Panc1 (cell line): ENCODE results near the gene COL4A2. TPM values are rescaled to one million over a fixed set of nuclear protein-coding genes. Genes with fewer than 3 reads are reported as not detected.

Source experiments
- ATAC-seq: fragments of 200-7000 bp; cut with Tn5 transposase; 2 replicates; pipeline ENCODE4 v1.9.1; 2020; ENCODE audit warnings: mild to moderate bottlenecking, moderate library complexity
- BruUV-seq: library from RNA; stranded (reverse); fragments of 400-500 nt; replicated peaks from 2 replicates; lab custom pipeline; 2021; lab: Mats Ljungman, UMichigan
- CTCF ChIA-PET: fragments of 300-600 bp; sonication (Branson Sonifier 250); formaldehyde crosslinking; loops from one replicate; lab custom pipeline; 2022; ENCODE audit warnings: antibody characterized with exemption; lab: Charles Lee
- POLR2A ChIA-PET: fragments of 300-600 bp; sonication (Branson Sonifier 250); formaldehyde crosslinking; loops from one replicate; lab custom pipeline; 2022; ENCODE audit warnings: antibody characterized with exemption; lab: Charles Lee
- DNase-seq: peaks from one replicate; pipeline ENCODE4 v3.0.0-alpha.2; 2010; ENCODE audit warnings: low read depth, low spot score
- H3K27ac ChIP-seq: 2 replicates; pipeline ENCODE4 v1.5.1; 2011; ENCODE audit warnings: mild to moderate bottlenecking, low read length, inconsistent platforms
- H3K27me3 ChIP-seq: fragments of 200-500 bp; sonication (Bioruptor generic); 2 replicates; pipeline ENCODE4 v1.6.0; 2014; ENCODE audit warnings: low read length, inconsistent platforms; ENCODE audit not compliant: control insufficient read depth, insufficient read depth
- H3K36me3 ChIP-seq: fragments of 200-500 bp; sonication (Bioruptor generic); 2 replicates; pipeline ENCODE4 v1.5.1; 2014; ENCODE audit warnings: inconsistent platforms, mild to moderate bottlenecking, low read length, moderate library complexity; ENCODE audit not compliant: control insufficient read depth, insufficient read depth
- H3K4me1 ChIP-seq: 2 replicates; pipeline ENCODE4 v1.5.1; 2011; ENCODE audit warnings: inconsistent platforms, mild to moderate bottlenecking, low read length, moderate library complexity; ENCODE audit not compliant: control insufficient read depth, insufficient read depth
- H3K4me3 ChIP-seq, 2 experiments: 2 replicates each; pipeline ENCODE4 v1.5.1; 2011 to 2012; ENCODE audit warnings: low read depth in 2 of 2, low read length in 2 of 2, mild to moderate bottlenecking in 2 of 2, inconsistent platforms in 1 of 2, moderate library complexity in 1 of 2
- H3K9me3 ChIP-seq: fragments of 200-500 bp; sonication (Bioruptor generic); 2 replicates; pipeline ENCODE4 v1.5.1; 2014; ENCODE audit warnings: low read depth, mild to moderate bottlenecking, inconsistent platforms, low read length, moderate library complexity; ENCODE audit not compliant: control insufficient read depth, insufficient read depth
- POLR2AphosphoS5 ChIP-seq: IDR thresholded peaks from 2 replicates; pipeline ENCODE4 v1.6.1; 2012; ENCODE audit warnings: mild to moderate bottlenecking, low read depth, low read length, moderate library complexity
- SIN3A ChIP-seq: IDR thresholded peaks from 2 replicates; pipeline ENCODE4 v1.6.1; 2012; ENCODE audit warnings: low read depth, mild to moderate bottlenecking, low read length, moderate library complexity, borderline replicate concordance; ENCODE audit not compliant: insufficient read depth
- TCF7L2 ChIP-seq: IDR thresholded peaks from 2 replicates; pipeline ENCODE4 v1.6.1; 2011; ENCODE audit warnings: mild to moderate bottlenecking, low read depth, low read length, inconsistent platforms
- in situ Hi-C: cut with HindIII; loops from 2 replicates; pipeline ENCODE4 v1.10.0; 2016; ENCODE audit warnings: low sequenced_read_pairs, low pct_unique_long_range_greater_than_20kb
- intact Hi-C: fragments of 100-400 bp; cut with micrococcal nuclease; formaldehyde crosslinking; loops from one replicate; pipeline ENCODE4 v1.10.0; 2022; ENCODE audit not compliant: unreplicated experiment
- total RNA-seq: library from RNA; stranded (reverse); gene quantifications from one replicate; pipeline ENCODE4 v1.2.1, GENCODE V29; 2021; ENCODE audit not compliant: unreplicated experiment
- TF ChIP-seq, protein P1 (sequence below): fragments of 450-650 bp; IDR thresholded peaks from 2 replicates; pipeline ENCODE4 v1.5.1; 2017; ENCODE audit warnings: mild to moderate bottlenecking
- TF ChIP-seq, protein P2 (sequence below), 2 experiments: IDR thresholded peaks; 2 replicates each; pipeline ENCODE4 v1.6.1; 2011 to 2012; ENCODE audit warnings: low read depth in 2 of 2, control low read depth in 1 of 2, low read length in 1 of 2, mild to moderate bottlenecking in 1 of 2, moderate library complexity in 1 of 2; ENCODE audit not compliant: insufficient read depth in 1 of 2

The COL4A2 gene
- total RNA-seq, 1 experiment from 2014 or later, result 3.0 TPM

DNA sequence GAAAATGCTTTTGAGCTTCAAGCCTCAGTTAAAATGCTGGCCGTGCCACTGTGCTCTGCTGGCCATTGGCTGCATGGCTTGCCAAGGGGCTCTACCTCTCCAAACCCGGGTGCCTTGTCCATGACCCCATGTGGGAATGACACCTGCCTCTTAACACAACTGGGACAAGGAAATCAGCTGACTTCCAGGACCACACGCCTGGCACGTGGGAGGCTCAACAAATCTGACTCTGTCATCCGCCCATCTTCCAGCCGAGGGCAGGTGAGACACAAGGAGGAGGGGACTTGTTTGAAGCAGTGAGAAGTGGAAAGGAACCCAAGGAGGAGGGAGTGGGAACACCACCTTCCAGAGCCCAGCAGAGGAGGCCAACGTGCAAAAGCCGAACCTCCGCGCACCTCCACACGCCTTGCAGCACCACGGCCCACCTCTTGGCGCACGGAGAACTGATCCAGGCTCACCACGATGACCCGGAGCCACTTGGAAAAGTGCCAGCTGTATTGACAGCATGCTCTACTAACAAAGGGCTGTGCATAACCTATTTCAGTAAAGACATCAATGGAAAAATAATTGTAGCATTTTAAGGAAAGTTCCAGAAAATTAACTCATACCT lies 38.4 kb upstream of the COL4A2 start:
- POLR2A ChIA-PET, result no interaction called here
- CTCF ChIA-PET, result no interaction called here
- in situ Hi-C loops, result no loop called here
- Histone ChIP-seq H3K36me3 (no peaks in the 10 kb centered on the region), H3K4me1 (no peaks in the 10 kb centered on the region), H3K9me3 (no peaks in the 10 kb centered on the region), H3K27ac (no peak overlapping the region), H3K4me3 (no peak overlapping the region), H3K27me3 (no peaks in the 10 kb centered on the region; the same call in 1 of the 2 replicates)
- TF ChIP-seq, protein P1, sequence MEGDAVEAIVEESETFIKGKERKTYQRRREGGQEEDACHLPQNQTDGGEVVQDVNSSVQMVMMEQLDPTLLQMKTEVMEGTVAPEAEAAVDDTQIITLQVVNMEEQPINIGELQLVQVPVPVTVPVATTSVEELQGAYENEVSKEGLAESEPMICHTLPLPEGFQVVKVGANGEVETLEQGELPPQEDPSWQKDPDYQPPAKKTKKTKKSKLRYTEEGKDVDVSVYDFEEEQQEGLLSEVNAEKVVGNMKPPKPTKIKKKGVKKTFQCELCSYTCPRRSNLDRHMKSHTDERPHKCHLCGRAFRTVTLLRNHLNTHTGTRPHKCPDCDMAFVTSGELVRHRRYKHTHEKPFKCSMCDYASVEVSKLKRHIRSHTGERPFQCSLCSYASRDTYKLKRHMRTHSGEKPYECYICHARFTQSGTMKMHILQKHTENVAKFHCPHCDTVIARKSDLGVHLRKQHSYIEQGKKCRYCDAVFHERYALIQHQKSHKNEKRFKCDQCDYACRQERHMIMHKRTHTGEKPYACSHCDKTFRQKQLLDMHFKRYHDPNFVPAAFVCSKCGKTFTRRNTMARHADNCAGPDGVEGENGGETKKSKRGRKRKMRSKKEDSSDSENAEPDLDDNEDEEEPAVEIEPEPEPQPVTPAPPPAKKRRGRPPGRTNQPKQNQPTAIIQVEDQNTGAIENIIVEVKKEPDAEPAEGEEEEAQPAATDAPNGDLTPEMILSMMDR, result no peak
- no peak for TF ChIP-seq POLR2AphosphoS5
- TF ChIP-seq SIN3A, result no peak
- TF ChIP-seq, protein P2, sequence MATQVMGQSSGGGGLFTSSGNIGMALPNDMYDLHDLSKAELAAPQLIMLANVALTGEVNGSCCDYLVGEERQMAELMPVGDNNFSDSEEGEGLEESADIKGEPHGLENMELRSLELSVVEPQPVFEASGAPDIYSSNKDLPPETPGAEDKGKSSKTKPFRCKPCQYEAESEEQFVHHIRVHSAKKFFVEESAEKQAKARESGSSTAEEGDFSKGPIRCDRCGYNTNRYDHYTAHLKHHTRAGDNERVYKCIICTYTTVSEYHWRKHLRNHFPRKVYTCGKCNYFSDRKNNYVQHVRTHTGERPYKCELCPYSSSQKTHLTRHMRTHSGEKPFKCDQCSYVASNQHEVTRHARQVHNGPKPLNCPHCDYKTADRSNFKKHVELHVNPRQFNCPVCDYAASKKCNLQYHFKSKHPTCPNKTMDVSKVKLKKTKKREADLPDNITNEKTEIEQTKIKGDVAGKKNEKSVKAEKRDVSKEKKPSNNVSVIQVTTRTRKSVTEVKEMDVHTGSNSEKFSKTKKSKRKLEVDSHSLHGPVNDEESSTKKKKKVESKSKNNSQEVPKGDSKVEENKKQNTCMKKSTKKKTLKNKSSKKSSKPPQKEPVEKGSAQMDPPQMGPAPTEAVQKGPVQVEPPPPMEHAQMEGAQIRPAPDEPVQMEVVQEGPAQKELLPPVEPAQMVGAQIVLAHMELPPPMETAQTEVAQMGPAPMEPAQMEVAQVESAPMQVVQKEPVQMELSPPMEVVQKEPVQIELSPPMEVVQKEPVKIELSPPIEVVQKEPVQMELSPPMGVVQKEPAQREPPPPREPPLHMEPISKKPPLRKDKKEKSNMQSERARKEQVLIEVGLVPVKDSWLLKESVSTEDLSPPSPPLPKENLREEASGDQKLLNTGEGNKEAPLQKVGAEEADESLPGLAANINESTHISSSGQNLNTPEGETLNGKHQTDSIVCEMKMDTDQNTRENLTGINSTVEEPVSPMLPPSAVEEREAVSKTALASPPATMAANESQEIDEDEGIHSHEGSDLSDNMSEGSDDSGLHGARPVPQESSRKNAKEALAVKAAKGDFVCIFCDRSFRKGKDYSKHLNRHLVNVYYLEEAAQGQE (IDR thresholded peaks at IDR 0.05; ENCODE audit: insufficient read depth in 1 of 2, low read depth in 2 of 2, low read length in 1 of 2), result no peak
- TF ChIP-seq TCF7L2, result no peak
- intact Hi-C loops, result no loop called here
- no TSS peak for BruUV-seq
- no peak for DNase-seq
- no peak for ATAC-seq

- no peak overlapping the region for H3K27ac ChIP-seq
- POLR2A ChIA-PET, result no interaction called here
- TF ChIP-seq SIN3A (no peak), POLR2AphosphoS5 (no peak), TCF7L2 (no peak)
- TF ChIP-seq, protein P2 (IDR thresholded peaks at IDR 0.05; ENCODE audit: insufficient read depth in 1 of 2, low read depth in 2 of 2, low read length in 1 of 2), result no peak
- TF ChIP-seq, protein P1, result no peak
- CTCF ChIA-PET, result no interaction called here
- H3K27me3 ChIP-seq, result no peaks in the 10 kb centered on the region
- H3K36me3 ChIP-seq, result no peaks in the 10 kb centered on the region
- no TSS peak for BruUV-seq
- H3K9me3 ChIP-seq, result no peaks in the 10 kb centered on the region
- intact Hi-C loops, result no loop called here
- H3K4me1 ChIP-seq, result no peaks in the 10 kb centered on the region
- in situ Hi-C loops, result no loop called here
- ATAC-seq (no peak), DNase-seq (no peak)
- no peak overlapping the region for H3K4me3 ChIP-seq
Observed at GRCh38 chr13:110269509-110270185, 37.4 kb upstream of the COL4A2 start.
